ENCODE results near the gene IRS2. TPM values are rescaled to one million over a fixed set of nuclear protein-coding genes. Genes with fewer than 3 reads are reported as not detected.
A peak's percentile ranks its signal among the peaks of the same experiment; 100 is the strongest.

Gene IRS2
- total RNA-seq, 2 donors from 2014 or later: 2.3 to 2.7 TPM

GRCh38 chr13:109813663-109814062, 27.3 kb upstream of the IRS2 start:
- Mint-ChIP-seq H3K27me3 (peaks cover 21% of the 10 kb centered on the region), H3K4me3 (no peak overlapping the region), H3K27ac (no peak overlapping the region), H3K9me3 (no peaks in the 10 kb centered on the region), H3K4me1 (no peaks in the 10 kb centered on the region), H3K36me3 (ENCODE audit: low read depth) (no peaks in the 10 kb centered on the region)
- ATAC-seq (replicated peaks): no peak

GRCh38 chr13:109812382-109812781, 26.0 kb upstream of the IRS2 start:
- Mint-ChIP-seq H3K9me3 (no peaks in the 10 kb centered on the region), H3K4me3 (no peak overlapping the region), H3K27me3 (peaks cover 21% of the 10 kb centered on the region), H3K27ac (no peak overlapping the region), H3K36me3 (ENCODE audit: low read depth) (no peaks in the 10 kb centered on the region), H3K4me1 (no peaks in the 10 kb centered on the region)
- no peak for ATAC-seq (replicated peaks)

- Mint-ChIP-seq H3K27ac (no peak overlapping the region), H3K36me3 (ENCODE audit: low read depth) (no peaks in the 10 kb centered on the region), H3K4me3 (no peak overlapping the region), H3K9me3 (no peaks in the 10 kb centered on the region), H3K27me3 (peaks cover 16% of the 10 kb centered on the region), H3K4me1 (no peaks in the 10 kb centered on the region)
- ATAC-seq (replicated peaks): no peak
Observed at GRCh38 chr13:109810761-109811510, 24.6 kb upstream of the IRS2 start.

GRCh38 chr13:109809216-109809932, 23.0 kb upstream of the IRS2 start:
- Mint-ChIP-seq H3K27me3 (peaks cover 17% of the 10 kb centered on the region), H3K27ac (no peak overlapping the region), H3K4me1 (no peaks in the 10 kb centered on the region), H3K36me3 (ENCODE audit: low read depth) (no peaks in the 10 kb centered on the region), H3K9me3 (no peaks in the 10 kb centered on the region), H3K4me3 (no peak overlapping the region)
- ATAC-seq (replicated peaks): no peak

GRCh38 chr13:109807345-109807744, 21.0 kb upstream of the IRS2 start:
- Mint-ChIP-seq H3K4me3 (no peak overlapping the region), H3K9me3 (no peaks in the 10 kb centered on the region), H3K27me3 (peaks cover 14% of the 10 kb centered on the region), H3K36me3 (ENCODE audit: low read depth) (no peaks in the 10 kb centered on the region), H3K4me1 (no peaks in the 10 kb centered on the region), H3K27ac (no peak overlapping the region)
- no peak for ATAC-seq (replicated peaks)

- H3K27ac Mint-ChIP-seq: no peak overlapping the region
- H3K4me3 Mint-ChIP-seq: no peak overlapping the region
- H3K4me1 Mint-ChIP-seq: no peaks in the 10 kb centered on the region
- no peaks in the 10 kb centered on the region for H3K9me3 Mint-ChIP-seq
- no peak for ATAC-seq (replicated peaks)
- peaks cover 19% of the 10 kb centered on the region for H3K27me3 Mint-ChIP-seq
- H3K36me3 Mint-ChIP-seq (ENCODE audit: low read depth): no peaks in the 10 kb centered on the region
Observed at GRCh38 chr13:109804654-109805053, 18.3 kb upstream of the IRS2 start.

GRCh38 chr13:109803825-109804224, 17.4 kb upstream of the IRS2 start:
- Mint-ChIP-seq H3K4me1 (no peaks in the 10 kb centered on the region), H3K4me3 (no peak overlapping the region), H3K27ac (no peak overlapping the region), H3K27me3 (peaks cover 13% of the 10 kb centered on the region), H3K9me3 (no peaks in the 10 kb centered on the region), H3K36me3 (ENCODE audit: low read depth) (no peaks in the 10 kb centered on the region)
- ATAC-seq (replicated peaks): no peak

GRCh38 chr13:109802936-109803335, 16.6 kb upstream of the IRS2 start:
- ATAC-seq (replicated peaks): no peak
- Mint-ChIP-seq H3K9me3 (no peaks in the 10 kb centered on the region), H3K36me3 (ENCODE audit: low read depth) (no peaks in the 10 kb centered on the region), H3K27ac (no peak overlapping the region), H3K27me3 (peaks cover 13% of the 10 kb centered on the region), H3K4me1 (no peaks in the 10 kb centered on the region), H3K4me3 (no peak overlapping the region)

GRCh38 chr13:109795011-109795410, 8.6 kb upstream of the IRS2 start:
- H3K27me3 Mint-ChIP-seq: peaks cover 20% of the 10 kb centered on the region
- H3K9me3 Mint-ChIP-seq: no peaks in the 10 kb centered on the region
- no peaks in the 10 kb centered on the region for H3K36me3 Mint-ChIP-seq (ENCODE audit: low read depth)
- peaks cover 5% of the 10 kb centered on the region for H3K4me1 Mint-ChIP-seq
- no peak overlapping the region for H3K4me3 Mint-ChIP-seq
- peak; percentile 12 for ATAC-seq (replicated peaks)
- H3K27ac Mint-ChIP-seq: no peak overlapping the region

- Mint-ChIP-seq H3K27ac (no peak overlapping the region), H3K4me1 (peaks cover 7% of the 10 kb centered on the region), H3K27me3 (peaks cover 20% of the 10 kb centered on the region), H3K36me3 (ENCODE audit: low read depth) (no peaks in the 10 kb centered on the region), H3K9me3 (no peaks in the 10 kb centered on the region), H3K4me3 (no peak overlapping the region)
- no peak for ATAC-seq (replicated peaks)
Observed at GRCh38 chr13:109794095-109794494, 7.7 kb upstream of the IRS2 start.

- Mint-ChIP-seq H3K4me1 (peaks cover 16% of the 10 kb centered on the region), H3K27ac (no peak overlapping the region), H3K4me3 (no peak overlapping the region), H3K27me3 (peaks cover 20% of the 10 kb centered on the region), H3K36me3 (ENCODE audit: low read depth) (no peaks in the 10 kb centered on the region), H3K9me3 (no peaks in the 10 kb centered on the region)
- ATAC-seq (replicated peaks): peak; percentile 63
Observed at GRCh38 chr13:109792416-109793059, 6.2 kb upstream of the IRS2 start.

GRCh38 chr13:109790942-109791605, 4.7 kb upstream of the IRS2 start:
- H3K4me3 Mint-ChIP-seq: no peak overlapping the region

GRCh38 chr13:109790086-109790485, 3.7 kb upstream of the IRS2 start:
- Mint-ChIP-seq H3K9me3 (no peaks in the 10 kb centered on the region), H3K27me3 (peaks cover 6% of the 10 kb centered on the region), H3K4me1 (peaks cover 16% of the 10 kb centered on the region), H3K36me3 (ENCODE audit: low read depth) (no peaks in the 10 kb centered on the region), H3K4me3 (no peak overlapping the region), H3K27ac (no peak overlapping the region)
- ATAC-seq (replicated peaks): no peak

More at GRCh38 chr13:109790942-109791605, 4.7 kb upstream of the IRS2 start:
- Mint-ChIP-seq H3K27ac (no peak overlapping the region), H3K27me3 (peaks cover 12% of the 10 kb centered on the region), H3K9me3 (no peaks in the 10 kb centered on the region), H3K36me3 (ENCODE audit: low read depth) (no peaks in the 10 kb centered on the region), H3K4me1 (peaks cover 16% of the 10 kb centered on the region)
- no peak for ATAC-seq (replicated peaks)

GRCh38 chr13:109789262-109789661, 2.9 kb upstream of the IRS2 start:
- H3K27ac Mint-ChIP-seq: no peak overlapping the region
- peaks cover 16% of the 10 kb centered on the region for H3K4me1 Mint-ChIP-seq
- no peaks in the 10 kb centered on the region for H3K36me3 Mint-ChIP-seq (ENCODE audit: low read depth)
- peak overlapping the region; percentile 43 for H3K4me3 Mint-ChIP-seq
- H3K27me3 Mint-ChIP-seq: peaks cover 6% of the 10 kb centered on the region
- no peak for ATAC-seq (replicated peaks)
- no peaks in the 10 kb centered on the region for H3K9me3 Mint-ChIP-seq

Data from activated T-helper 17 cell treated with anti-CD3 and anti-CD28 coated beads, Interleukin-2, amount 50 U/mL, for 72 hours (primary cell).